Measurements from ENCODE around the gene PRRC2C. TPM values are rescaled to one million over a fixed set of nuclear protein-coding genes. Genes with fewer than 3 reads are reported as not detected.

PRRC2C gene
- total RNA-seq, 2 experiments from 2014 or later: 73.5 to 191 TPM

DNA sequence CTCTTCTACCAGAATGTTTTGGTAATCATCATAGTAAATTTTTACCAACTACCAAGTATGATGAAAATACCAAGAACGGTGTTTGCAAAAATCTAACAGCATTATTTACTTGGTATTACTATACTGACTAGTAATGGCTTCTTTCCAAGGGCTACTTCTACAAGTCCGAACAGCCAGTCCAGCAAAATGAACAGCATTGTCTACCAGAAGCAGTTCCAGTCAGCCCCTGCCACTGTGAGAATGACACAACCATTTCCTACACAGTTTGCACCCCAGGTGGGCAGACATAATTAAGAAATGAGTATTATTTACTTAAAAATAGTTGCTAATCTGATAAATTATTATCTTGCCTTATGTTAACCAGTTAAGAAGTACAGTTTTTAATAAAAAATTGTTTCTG, 102.9 kb downstream of the PRRC2C start:
- DNase-seq (ENCODE audit: low spot score): no peak
- H3K4me1 ChIP-seq (ENCODE audit: insufficient read depth, low read length, poor library complexity, severe bottlenecking): no peaks in the 10 kb centered on the region
- no peaks in the 10 kb centered on the region for H3K9me2 ChIP-seq (ENCODE audit: insufficient read depth, low read length)
- H3K4me2 ChIP-seq (ENCODE audit: low read length): no peak overlapping the region
- peaks cover 96% of the 10 kb centered on the region for H3K36me3 ChIP-seq (ENCODE audit: insufficient read depth, low read length)
- no peaks in the 10 kb centered on the region for H3K79me2 ChIP-seq (ENCODE audit: insufficient read depth, low read depth, low read length)
- H3K27ac ChIP-seq (ENCODE audit: low read depth, low read length, poor library complexity, severe bottlenecking): no peak overlapping the region
- CTCF ChIA-PET (ENCODE audit: unreplicated experiment): no interaction called here
- intact Hi-C loops (cut with micrococcal nuclease; ENCODE audit: unreplicated experiment): no loop called here
- no peak overlapping the region for H2AFZ ChIP-seq (ENCODE audit: low read length)
- no peak overlapping the region for H3K4me3 ChIP-seq (ENCODE audit: low read depth, low read length, poor library complexity, severe bottlenecking)
- TF ChIP-seq, protein P1, sequence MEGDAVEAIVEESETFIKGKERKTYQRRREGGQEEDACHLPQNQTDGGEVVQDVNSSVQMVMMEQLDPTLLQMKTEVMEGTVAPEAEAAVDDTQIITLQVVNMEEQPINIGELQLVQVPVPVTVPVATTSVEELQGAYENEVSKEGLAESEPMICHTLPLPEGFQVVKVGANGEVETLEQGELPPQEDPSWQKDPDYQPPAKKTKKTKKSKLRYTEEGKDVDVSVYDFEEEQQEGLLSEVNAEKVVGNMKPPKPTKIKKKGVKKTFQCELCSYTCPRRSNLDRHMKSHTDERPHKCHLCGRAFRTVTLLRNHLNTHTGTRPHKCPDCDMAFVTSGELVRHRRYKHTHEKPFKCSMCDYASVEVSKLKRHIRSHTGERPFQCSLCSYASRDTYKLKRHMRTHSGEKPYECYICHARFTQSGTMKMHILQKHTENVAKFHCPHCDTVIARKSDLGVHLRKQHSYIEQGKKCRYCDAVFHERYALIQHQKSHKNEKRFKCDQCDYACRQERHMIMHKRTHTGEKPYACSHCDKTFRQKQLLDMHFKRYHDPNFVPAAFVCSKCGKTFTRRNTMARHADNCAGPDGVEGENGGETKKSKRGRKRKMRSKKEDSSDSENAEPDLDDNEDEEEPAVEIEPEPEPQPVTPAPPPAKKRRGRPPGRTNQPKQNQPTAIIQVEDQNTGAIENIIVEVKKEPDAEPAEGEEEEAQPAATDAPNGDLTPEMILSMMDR (conservative IDR thresholded peaks at IDR 0.05; ENCODE audit: low read length): no peak
- no peak for TF ChIP-seq EZH2phosphoT487 (IDR thresholded peaks at IDR 0.05; ENCODE audit: borderline replicate concordance, low read depth, low read length)
- no peaks in the 10 kb centered on the region for H3K9me3 ChIP-seq (ENCODE audit: low read length)
- POLR2A ChIA-PET: interaction anchor here (1.0 kb wide), 1 partner anchor 16 kb away, joined by 3 read pairs; no protein-coding TSS in a partner anchor
- no TSS peak for BruUV-seq (replicated peaks)
- H4K20me1 ChIP-seq (ENCODE audit: insufficient read depth, low read length): no peaks in the 10 kb centered on the region

DNA sequence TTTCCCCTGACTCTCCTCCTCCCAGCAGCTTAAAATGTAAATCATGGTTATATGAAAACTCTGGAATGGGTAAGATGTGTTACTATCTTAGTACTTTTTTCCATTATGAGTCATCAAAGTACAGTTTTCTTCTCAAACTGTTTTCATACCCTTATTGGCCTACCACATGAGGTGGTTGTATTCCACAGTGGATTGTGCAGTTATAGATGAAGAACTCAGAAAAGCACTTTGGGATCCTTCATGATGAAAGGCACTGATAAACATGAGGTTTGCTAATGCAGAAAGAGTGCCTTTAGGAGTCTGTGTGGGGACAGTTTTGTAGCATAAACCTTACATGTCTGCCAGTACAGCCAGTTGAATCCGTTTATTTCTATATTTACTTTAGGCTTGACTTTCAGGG, 104.7 kb downstream of the PRRC2C start:
- CTCF ChIA-PET (ENCODE audit: unreplicated experiment): no interaction called here

GRCh38 chr1:171595324-171595723, 110.0 kb downstream of the PRRC2C start:
- TF ChIP-seq, protein P1 (conservative IDR thresholded peaks at IDR 0.05; ENCODE audit: low read length): no peak
- no peak for TF ChIP-seq EZH2phosphoT487 (IDR thresholded peaks at IDR 0.05; ENCODE audit: borderline replicate concordance, low read depth, low read length)
- ChIA-PET CTCF (ENCODE audit: unreplicated experiment) (no interaction called here), POLR2A (interaction anchor here (1.2 kb wide), 1 partner anchor 10 kb away, joined by 4 read pairs; no protein-coding TSS in a partner anchor)
- Histone ChIP-seq H3K4me1 (ENCODE audit: insufficient read depth, low read length, poor library complexity, severe bottlenecking) (no peaks in the 10 kb centered on the region), H3K9me3 (ENCODE audit: low read length) (no peaks in the 10 kb centered on the region), H3K4me3 (ENCODE audit: low read depth, low read length, poor library complexity, severe bottlenecking) (no peak overlapping the region), H4K20me1 (ENCODE audit: insufficient read depth, low read length) (no peaks in the 10 kb centered on the region), H3K36me3 (ENCODE audit: insufficient read depth, low read length) (peaks cover 59% of the 10 kb centered on the region), H2AFZ (ENCODE audit: low read length) (no peak overlapping the region), H3K9me2 (ENCODE audit: insufficient read depth, low read length) (no peaks in the 10 kb centered on the region), H3K4me2 (ENCODE audit: low read length) (no peak overlapping the region), H3K79me2 (ENCODE audit: insufficient read depth, low read depth, low read length) (no peaks in the 10 kb centered on the region), H3K27ac (ENCODE audit: low read depth, low read length, poor library complexity, severe bottlenecking) (no peak overlapping the region)
- no TSS peak for BruUV-seq (replicated peaks)
- intact Hi-C loops (cut with micrococcal nuclease; ENCODE audit: unreplicated experiment): no loop called here
- no peak for DNase-seq (ENCODE audit: low spot score)

More for the DNA sequence above, 104.7 kb downstream of the PRRC2C start:
- no TSS peak for BruUV-seq (replicated peaks)
- no peak overlapping the region for H3K4me3 ChIP-seq (ENCODE audit: low read depth, low read length, poor library complexity, severe bottlenecking)
- no peaks in the 10 kb centered on the region for H3K9me3 ChIP-seq (ENCODE audit: low read length)
- no peak for TF ChIP-seq EZH2phosphoT487 (IDR thresholded peaks at IDR 0.05; ENCODE audit: borderline replicate concordance, low read depth, low read length)
- TF ChIP-seq, protein P1 (conservative IDR thresholded peaks at IDR 0.05; ENCODE audit: low read length): no peak
- POLR2A ChIA-PET: interaction anchor here (1.2 kb wide), 1 partner anchor 78 kb away, joined by 3 read pairs; no protein-coding TSS in a partner anchor
- intact Hi-C loops (cut with micrococcal nuclease; ENCODE audit: unreplicated experiment): no loop called here
- no peak for DNase-seq (ENCODE audit: low spot score)
- no peak overlapping the region for H3K4me2 ChIP-seq (ENCODE audit: low read length)
- no peaks in the 10 kb centered on the region for H3K4me1 ChIP-seq (ENCODE audit: insufficient read depth, low read length, poor library complexity, severe bottlenecking)
- no peaks in the 10 kb centered on the region for H3K9me2 ChIP-seq (ENCODE audit: insufficient read depth, low read length)
- no peaks in the 10 kb centered on the region for H4K20me1 ChIP-seq (ENCODE audit: insufficient read depth, low read length)
- H3K36me3 ChIP-seq (ENCODE audit: insufficient read depth, low read length): peaks cover 94% of the 10 kb centered on the region
- H2AFZ ChIP-seq (ENCODE audit: low read length): no peak overlapping the region
- H3K79me2 ChIP-seq (ENCODE audit: insufficient read depth, low read depth, low read length): no peaks in the 10 kb centered on the region
- H3K27ac ChIP-seq (ENCODE audit: low read depth, low read length, poor library complexity, severe bottlenecking): no peak overlapping the region

All from OCI-LY7 (cell line).